GM19023 (cell line): ENCODE results near the gene IL18R1.

Experiments used
- ATAC-seq: cut with Tn5 transposase; IDR thresholded peaks from one replicate; pipeline ENCODE4 v1.9.1; 2021; ENCODE audit warnings: mild to moderate bottlenecking, moderate library complexity; ENCODE audit not compliant: unreplicated experiment

Gene IL18R1

DNA sequence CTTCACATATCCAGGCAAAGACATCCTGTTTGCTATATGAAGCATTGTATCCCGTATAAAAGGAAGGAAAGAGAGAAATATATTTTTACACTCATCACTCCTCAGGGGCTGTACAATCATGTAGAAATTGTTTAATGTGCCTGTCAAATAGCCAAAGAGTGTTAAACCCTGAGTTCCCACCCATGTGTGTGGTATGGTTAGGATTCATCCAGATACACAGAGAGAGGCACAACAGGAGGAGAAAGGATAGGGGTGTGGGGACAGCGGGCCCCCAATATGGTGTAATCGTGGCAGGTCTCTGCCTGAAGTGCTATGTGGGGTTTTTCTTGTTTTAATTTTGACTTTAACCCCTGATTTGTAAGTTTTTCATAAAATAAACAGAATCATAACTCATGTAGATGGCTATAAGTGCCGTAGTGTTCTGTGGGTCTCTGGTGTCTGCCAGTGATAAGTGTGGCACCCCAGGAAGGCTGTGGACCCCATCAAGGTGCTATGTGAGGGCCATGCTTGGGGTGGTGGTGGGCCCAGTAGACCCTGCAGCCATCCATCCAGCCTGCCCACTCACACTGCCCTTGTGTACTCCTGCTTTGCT is 10.2 kb upstream of the IL18R1 start:
- ATAC-seq: no peak

DNA sequence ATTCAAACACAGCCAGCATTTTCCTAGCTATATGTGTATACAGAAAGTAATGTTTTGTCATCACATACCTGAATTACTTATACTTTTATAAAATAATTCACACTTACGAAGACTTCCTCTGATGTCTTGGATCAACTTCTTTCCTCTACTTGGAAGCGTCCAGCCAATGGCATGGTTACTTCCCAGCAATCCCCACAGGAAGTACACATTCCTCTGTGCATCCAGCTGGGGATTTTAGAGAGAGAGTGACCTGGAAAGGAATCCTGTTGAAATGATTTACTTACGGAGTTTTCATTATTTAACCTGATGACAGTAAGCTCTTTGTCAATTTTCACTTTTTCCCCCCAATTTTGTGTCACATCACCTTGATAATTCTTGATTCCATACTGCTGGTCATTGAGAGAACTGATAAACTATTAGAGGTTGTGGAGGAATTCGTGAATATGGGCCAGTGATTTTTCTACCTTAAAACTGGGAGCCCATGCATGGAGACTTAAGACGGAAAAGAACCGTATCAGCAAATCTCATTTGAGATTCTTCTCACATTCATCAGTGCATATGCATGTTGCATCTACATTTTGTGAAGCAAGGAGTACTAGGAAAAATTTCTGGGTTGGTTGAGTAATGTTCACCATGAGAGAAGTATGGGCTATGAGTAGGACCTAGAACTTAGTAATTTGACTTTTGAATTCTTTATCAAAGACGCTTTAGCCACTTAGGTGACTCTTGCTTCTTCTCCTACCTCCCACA is 9.0 kb upstream of the IL18R1 start:
- no peak for ATAC-seq

DNA sequence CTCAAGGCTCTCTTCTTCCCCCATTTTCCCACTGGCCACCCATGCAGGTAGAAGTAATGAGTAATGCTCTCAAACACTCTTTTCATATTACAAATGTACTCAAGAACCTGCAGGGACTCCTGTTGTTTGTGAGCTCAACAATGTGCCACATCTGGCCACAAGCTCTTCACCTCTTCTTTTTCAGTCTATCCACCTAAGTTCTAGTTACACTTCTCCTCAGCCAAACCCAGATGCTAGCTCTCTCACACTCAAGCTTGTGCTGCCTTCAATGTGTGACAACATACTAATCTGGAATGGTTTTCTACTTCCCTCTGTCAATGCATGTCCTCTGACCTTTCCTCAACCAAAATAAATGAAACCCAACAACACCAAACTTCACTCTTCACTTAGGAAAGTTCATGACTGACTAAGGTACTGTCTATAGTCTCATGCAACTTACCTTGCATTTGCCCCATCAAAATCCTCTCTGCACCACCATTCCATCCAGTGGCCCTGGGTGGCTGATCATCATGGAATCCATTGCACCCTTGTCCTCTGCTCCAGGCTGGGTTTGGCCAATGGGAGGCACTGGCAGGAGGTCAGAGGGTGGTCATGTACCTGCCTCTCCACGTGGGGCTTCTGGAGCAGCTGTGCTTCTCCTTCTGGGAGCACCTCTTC is 5.3 kb upstream of the IL18R1 start:
- no peak for ATAC-seq

DNA sequence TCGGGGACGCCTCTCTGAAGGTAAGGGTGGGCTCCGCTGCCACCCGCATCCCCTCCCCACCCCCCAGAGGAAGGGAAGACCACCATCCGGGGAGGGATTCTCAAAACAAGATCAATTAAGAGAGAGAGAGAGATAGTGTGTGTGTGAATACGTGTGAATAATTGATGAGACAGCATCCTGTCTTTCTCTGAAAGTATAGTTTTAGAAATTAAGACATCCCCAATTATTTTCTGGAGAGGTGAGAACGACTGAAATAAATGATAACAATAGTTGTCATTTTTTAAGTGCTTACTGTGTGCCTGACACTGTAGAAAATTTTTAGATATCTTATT is 751 bp downstream of the IL18R1 start:
- no peak for ATAC-seq

DNA sequence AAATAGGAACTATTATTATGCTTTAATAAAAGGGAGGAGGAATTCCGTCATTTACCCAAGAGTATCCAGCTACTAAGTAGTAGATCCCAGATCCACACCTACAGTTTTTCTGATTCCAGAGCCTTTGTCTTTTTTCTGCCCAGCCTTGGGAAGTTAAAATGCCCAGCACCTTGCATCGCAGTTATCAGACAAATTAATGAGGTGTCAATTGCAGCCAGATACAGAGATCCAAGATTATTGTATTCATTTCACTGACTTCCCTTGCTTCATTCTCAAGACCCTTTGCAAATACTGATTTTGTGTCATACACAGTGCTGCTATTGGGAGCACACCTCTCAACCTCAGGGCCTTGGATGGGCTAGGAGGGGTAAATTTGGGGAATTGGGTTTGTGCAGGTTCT is 1.1 kb downstream of the IL18R1 start:
- no peak for ATAC-seq

DNA sequence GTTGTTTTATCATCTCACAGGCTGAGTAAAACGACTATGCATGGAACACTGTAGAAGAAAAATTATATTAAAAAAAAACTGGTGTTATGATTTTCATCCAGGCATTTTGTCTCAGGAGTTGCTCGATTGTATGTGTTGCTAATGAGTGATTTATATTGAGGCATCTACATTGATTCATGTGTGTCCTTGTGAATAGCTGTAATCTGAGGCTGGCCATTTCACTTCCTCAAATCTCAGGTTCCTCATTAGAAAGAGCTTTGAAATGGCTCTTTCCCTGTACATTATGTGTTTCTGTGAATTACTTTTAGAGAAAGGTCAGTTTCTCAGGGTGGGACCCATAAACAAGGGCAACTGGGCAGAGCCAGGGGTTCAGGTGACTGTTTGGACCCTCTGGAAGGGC is 2.3 kb downstream of the IL18R1 start:
- no peak for ATAC-seq

DNA sequence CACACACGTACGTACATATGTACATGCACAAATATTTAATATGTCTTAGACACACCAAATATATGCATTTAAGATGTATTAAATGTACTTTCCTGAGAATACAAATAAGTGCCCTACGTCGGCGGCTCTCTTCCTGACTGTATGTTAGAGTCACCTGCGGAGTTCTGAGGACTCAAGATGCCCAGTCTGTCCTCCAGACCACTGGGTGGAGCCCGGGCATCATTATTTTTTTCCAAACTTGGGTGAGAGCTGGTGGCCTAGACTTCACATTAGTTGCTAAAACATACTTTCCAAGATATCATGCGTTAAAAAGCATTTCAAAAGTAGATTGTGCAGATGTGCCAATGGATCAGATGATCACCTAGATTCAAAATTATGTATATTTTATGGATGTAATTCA is 2.9 kb downstream of the IL18R1 start:
- no peak for ATAC-seq

DNA sequence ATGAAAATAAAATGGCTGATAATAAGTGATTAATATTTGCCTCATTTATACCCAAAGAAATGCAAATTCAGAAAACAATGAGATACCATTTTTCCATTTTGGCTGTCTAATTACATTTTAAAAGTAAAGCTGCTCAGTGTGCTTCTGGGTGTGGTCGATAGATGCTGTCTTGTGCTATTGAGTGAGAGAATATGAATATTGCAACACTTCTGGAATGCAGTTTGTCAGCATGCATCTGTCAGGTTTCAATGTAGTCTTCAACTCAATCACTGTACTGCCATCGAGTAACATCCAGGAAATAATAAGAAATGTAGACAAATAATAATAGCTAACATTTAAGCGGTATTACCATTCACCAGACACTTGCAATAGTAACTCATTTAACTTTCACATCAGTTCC is 3.9 kb downstream of the IL18R1 start:
- no peak for ATAC-seq

DNA sequence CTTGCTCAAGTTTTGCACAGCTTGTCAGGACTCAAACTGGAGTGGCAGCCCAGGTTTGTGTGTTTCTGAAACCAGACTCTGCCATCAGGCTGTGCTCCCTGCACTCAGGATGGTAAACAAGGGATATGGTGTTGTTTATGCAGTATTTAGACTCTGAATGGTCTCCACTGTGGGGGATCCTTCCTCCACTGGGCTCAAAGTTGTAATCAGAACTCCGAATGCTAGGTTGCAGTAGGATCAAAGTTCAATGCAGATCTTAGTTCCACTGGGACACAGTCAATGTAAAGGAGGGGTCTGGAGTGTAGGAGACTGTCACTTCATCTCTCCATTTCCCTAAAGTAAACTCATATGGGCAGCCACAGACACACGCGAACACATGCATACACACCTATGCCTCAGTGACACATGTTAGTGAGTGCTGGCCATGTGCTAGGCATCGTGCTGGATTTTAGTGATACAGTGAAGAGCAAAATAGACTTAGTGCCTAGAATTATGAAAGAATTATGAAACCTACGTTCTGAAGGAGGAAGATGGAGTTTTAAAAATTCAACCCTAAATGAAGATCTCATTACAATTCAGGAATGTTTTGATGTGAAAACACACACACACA is 6.1 kb downstream of the IL18R1 start:
- no peak for ATAC-seq

DNA sequence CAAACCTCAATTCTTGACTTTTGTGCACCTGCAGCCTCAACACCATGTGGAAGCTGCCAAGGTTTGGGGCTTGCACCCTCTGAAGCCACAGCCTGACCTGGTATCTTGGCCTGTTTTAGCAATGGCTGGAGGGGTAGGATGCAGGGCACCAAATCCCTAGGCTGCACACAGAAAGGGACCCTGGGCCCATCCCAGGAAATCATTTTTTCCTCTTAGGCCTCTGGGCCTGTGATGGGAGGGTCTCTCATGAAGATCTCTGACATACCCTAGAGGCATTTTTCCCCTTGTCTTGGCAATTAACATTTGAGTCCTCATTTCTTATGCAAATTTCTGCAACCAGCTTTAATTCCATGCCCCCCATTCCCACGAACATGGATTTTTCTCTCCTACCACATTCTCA is 10.2 kb downstream of the IL18R1 start:
- ATAC-seq: no peak

DNA sequence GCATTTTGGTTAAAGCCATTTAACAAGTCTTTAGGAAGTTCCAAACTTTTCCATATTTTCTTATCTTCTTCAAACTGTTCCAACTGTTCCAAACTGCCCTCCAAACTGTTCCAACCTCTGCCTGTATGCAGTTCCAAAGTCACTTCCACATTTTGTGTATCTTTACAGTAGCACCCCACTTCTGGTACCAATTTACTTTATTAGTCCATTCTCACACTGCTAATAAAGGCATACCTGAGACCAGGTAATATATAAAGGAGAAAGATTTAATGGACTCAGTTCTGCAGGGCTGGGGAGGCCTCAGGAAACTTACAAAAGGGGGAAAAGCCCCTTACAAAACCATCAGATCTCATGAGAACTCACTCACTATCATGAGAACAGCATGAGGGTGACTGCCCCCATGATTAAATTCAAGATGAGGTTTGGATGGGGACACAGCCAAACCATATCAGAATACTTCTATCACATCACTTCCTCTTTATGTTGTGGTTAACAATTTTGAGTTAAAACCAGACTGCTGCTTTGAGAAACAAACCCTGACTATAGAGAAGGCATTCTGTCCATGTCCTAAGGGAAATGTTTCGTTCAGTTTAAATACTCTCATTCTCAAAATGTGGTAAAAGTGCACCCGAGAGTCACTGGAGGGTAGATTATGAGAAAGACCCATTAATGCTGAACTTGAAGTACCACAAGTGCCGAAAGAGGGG is 11.0 kb downstream of the IL18R1 start:
- ATAC-seq: peak; percentile 77

DNA sequence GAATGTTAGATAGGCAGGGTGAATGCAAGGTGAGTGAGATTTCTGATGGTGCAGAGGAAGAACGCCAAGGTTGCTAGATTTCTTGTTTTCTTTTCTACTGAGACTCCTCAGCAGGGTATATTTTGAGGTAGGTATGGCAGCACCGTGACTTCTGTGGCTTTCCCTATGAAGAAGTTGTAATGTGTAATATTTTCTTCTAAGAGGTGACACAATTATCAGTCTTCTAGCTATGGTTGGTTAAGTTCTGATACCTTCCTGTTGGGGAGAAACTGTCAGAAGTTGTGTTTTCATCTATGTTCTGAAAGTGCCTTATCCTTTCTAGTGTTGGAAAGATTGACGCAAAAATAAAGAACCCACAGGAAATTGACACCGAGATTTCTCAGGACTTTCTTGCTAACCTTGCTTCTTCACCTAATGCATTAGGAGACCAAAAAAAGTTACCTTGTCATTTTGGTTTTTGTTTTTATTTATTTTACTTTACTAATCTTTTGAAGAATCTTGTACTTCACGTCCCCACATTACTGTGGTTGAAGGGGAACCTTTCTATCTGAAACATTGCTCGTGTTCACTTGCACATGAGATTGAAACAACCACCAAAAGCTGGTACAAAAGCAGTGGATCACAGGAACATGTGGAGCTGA is 11.9 kb downstream of the IL18R1 start:
- ATAC-seq: no peak

DNA sequence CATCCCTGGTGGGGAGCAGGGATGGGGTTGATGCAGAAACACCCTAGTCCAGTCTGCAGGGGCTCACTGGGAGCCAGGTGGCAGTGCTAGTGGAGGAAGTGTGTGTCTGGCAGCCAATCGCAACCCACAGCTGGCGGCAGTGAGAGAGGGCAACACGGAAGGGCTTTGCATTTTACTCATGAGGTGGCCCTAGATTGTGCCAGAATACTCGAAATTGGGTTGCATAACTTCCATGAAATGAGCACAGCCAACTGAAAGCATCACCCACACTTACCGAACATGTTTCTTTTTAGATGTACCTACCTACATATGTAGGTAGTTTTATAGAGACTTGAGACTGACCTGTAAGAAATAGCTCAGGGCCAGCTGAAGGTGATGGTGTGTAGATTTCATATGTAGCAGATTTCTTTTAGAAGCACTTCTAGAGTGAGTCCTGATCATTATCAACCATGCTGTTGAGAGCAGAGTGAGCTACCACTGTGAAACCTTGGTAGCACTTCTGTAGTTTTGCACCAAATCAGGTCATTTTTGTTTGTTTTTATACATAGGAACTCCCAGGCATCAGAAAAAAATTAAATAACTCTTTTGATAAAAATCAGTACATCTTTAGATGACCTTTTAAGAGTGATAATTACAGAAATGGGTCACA is 13.0 kb downstream of the IL18R1 start:
- ATAC-seq: no peak

DNA sequence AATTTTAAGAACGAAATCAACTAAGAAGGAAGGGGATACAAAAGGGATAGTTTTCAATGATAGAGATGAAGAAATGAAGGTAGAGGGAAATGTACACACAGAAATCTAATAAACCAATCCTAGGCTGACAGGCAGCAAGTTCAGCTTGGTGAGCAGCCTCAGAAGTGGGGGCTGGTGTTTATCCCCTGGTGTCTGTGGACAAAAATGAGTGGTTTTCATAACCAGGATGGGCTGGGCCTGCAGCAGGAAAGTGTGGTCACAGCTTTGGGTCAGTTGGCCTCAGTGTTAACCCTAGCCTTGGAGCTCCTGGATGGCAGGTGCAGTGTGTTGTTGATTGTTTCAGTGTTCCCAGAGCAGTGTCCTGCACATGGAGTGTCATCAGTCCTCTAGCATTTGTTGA is 14.3 kb downstream of the IL18R1 start:
- no peak for ATAC-seq

DNA sequence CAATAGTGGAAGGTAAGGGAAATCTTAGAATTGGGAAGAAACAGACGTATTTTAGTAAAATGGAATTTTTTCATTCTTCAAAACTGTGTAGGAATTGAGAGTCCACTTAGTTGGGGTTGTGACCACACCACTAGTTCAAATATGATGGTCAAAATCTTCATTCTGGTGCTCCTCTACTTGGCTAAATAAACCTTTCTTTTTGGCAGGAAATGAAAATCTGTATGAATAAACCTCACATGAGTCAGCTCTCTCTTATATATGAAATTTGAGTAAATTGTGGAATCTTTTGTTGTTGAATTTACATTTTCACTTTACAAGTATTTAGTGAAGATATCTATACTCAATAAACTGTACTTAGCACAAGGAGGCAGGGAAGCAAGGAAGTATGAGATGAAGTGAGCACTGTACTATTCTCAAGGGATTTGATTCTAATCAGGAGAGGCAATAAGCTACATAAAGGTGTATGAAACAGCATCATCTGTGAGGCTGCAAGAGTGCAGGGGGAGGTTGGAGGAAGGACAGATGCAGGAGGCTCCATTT is 20.5 kb downstream of the IL18R1 start:
- ATAC-seq: no peak

DNA sequence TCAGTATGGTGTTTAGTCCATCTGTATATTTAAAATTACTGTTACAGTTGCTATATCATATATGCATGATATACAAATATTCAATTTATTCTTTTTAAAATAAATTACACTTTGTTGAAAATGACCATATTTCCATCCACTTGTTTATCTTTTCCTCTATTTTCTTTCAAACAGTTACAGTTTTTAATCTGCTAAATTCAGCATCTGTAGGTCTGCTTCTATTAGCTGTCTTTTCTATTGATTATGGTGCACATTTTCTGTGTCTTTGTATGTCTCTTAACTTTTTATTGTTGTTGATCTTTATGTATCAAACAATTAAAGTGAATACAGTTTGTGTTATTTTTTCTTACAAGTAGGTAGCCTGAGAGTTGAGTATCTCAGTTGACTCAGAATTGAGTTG is 28.1 kb downstream of the IL18R1 start:
- no peak for ATAC-seq

DNA sequence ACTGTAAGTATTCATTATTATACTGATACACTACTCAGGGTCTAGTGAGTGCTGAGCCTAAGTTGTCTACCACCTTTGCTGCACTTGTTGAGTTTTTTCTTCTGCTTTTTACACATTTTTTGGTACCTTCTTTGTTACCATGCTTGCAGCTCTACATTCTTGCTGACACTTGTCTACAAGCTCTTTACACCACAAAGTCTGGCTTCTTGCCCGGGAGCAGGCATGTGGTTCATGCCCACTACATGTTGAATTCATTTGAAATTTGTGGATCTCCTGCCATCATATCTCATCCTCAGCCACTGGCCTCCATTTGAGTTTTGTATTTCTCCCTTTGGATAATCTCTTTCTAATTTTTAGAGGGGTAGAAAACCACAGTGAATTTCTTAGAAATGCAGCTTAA is 29.9 kb downstream of the IL18R1 start:
- no peak for ATAC-seq

DNA sequence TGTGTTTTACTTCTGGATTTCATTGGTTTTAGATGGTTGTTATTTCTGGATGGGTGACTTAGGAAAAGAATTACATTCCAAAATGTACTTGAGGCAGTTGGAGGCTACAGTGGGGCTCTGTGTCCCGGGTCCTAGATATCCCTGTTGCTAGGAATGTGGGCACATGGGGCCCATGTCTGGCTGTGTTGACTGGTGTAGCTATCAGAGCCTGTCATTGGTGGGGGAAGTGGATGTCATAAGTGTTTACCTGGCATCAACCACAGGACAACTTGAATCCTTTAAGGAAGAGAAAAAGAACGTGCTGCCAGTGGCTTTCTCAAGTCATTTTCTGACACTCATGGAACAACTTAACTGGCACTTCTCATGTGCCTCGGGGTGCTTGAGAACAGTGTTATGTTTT is 30.4 kb downstream of the IL18R1 start:
- ATAC-seq: no peak

DNA sequence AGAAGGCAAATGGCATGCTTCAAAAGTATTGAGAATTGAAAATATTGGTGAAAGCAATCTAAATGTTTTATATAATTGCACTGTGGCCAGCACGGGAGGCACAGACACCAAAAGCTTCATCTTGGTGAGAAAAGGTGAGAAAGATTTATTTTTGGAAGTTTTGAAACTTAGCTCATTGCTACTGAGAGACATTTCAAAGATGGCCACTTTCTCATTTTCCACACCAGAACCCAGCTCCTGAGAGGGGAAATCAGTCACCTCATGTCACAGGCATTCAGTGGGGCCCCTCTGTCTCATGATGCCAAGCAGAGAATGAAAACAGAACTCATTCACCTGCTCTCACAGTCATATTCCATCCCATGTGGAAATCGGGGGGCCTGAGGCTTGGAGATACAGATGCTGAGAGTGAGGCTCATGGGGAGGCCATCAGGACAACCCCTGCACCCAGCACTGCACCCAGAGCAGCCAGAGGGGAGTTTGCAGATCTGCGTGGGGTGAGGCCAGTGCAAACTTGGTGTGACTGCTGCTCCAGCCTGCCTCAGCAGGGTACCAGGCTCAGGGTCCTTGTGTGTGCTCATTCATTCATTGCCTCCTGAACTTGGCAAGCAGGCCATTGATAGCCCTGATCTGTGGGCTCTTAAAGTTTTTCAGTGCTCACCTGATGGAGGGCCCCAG is 31.4 kb downstream of the IL18R1 start:
- no peak for ATAC-seq
